Fibroblast of peridontal ligament (primary cell): ENCODE results near the gene SLC24A3.
A peak's percentile ranks its signal among the peaks of the same experiment; 100 is the strongest.

Experiments used
- DNase-seq: peaks from one replicate; pipeline ENCODE4 v3.0.0-alpha.2; 2010; ENCODE audit errors: extremely low read depth

SLC24A3 gene

DNA sequence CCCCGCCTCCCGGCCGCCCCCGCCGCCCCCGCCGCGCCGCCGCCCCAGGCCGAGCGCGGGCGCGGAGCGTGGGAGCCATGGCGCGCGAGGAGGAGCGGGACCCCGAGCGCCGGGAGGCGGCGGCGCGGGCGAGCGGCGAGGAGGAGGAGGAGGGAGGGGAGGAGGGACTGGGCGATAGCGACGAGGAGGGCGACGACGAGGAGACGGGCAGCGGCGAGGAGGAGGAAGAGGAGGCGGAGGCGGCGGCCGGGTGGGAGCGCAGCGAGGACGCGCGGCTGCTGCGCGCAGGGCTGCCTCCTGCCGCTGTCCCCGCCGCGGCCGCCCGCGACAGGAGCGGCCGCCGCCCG lies at the start of gene SLC24A3:
TSS of gene SLC24A3 (plus strand) at position 174 of the 347 bp plus-strand sequence.
- no peak for DNase-seq

DNA sequence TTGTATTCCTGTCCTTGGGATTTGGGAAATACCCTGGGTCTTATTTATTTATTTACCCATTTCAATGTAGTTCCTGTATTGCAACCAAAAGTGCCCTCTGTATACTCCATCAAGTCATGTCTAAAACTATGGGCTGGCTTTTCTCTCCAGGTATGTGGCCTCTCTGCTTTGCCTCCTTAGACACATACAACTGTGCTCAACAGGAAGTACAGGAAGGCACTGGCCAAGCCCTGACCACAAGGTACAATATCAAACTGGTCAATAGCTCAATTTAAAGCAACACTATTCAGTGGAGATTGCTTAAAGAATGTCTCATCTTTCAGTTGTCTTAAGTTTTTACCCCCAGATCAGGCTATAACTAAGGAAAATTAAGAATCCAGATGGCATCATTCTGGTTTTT lies 42.3 kb upstream of the SLC24A3 start:
- no peak for DNase-seq

DNA sequence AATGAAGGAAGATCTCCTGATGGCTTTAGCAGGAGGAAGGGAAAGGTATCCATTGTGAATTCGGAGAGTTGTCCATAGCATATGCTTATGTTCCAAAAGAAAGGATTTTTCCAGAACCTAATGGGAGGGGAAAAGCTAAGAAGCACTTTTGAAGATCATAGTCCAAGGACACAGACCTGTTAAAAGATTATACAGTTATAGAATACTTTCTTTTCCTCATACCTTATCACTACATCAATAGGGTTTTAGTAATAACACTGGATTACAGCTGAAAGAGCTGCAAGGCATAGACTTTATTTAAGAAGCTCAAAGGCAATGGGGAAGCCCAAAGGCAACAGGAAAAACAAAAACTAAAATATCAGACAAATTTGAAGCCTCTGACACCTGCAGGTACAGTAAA lies 39.8 kb upstream of the SLC24A3 start:
- no peak for DNase-seq

DNA sequence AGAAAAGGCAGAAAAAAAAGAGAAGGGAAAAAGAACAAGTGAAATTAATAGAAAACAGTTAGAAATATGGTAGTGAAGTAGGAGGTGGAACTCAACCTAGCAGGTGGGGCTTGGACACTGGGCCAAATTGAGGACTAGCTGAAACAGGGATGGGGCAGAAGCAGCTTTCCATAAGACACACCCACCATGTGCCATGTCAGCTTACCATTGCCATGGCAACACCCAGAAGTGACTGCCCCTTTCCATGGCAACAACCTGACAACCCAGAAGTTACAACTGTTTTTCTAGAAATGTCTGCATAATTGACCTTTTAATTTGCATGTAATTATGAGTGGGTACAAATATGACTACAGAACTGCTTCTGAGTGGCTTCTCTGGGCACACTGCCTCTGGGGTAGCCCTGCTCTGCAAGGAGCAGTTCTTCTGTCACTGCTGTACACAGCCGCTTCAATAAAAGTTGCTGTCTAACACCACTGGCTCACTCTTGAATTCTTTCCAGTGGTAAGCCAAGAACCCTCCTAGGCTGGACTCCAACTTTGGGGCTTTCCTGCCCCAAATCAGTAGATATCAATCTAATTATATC lies 35.9 kb upstream of the SLC24A3 start:
- no peak for DNase-seq

DNA sequence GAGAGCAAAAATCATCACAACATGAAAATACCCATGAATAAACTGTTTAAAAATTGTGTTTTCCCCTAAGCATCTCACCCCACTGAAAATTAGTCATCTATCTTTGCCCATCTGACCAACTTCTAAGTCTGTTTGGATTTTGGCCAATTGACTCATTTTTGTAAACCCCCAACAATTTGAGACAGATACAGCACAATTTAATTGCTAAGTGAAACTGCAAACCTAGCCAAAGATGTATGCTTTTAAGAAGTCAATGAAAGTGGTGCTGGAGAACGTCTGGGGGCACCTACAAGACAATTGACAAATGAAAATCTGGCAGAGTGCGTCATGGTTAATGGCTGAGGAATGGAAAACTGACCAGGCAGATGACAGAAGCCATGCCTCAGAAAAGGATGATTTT lies 30.9 kb upstream of the SLC24A3 start:
- DNase-seq = no peak

DNA sequence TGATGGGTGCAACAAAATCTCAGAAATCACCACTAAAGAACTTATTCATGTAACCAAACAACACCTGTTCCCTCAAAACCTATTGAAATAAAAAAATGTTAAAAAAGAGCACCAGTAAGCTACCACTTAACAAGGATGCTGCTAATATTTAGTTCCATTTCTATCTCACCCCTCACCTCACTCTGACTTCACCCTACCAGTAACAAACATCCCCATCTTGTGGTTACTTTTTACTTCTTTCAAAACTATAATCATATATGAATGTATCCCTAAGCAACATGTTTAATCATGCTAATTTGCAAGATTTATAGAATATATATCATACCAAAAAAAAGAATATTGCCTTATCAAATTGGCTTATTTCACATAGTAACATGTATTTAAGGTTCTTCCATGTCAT lies 27.4 kb upstream of the SLC24A3 start:
- DNase-seq = peak; percentile 2

DNA sequence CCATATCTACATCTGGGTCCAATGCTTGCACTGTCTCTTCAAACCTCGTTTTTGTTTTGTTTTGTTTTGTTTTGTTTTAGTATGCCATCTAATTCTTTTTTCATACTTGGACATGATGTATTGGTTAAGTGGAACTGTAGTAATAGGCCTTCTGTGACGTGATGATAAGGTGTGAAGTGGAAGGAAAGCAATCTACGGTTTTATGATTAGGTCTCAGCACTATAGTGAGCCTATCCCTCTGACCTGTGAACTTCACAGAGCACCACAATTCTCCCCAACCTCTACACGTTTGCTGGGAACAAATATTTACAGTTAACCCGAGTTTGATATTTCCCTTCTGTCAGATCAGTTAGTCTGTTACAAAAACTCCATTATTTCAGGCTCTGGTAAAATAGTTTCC lies 19.1 kb upstream of the SLC24A3 start:
- DNase-seq = no peak

DNA sequence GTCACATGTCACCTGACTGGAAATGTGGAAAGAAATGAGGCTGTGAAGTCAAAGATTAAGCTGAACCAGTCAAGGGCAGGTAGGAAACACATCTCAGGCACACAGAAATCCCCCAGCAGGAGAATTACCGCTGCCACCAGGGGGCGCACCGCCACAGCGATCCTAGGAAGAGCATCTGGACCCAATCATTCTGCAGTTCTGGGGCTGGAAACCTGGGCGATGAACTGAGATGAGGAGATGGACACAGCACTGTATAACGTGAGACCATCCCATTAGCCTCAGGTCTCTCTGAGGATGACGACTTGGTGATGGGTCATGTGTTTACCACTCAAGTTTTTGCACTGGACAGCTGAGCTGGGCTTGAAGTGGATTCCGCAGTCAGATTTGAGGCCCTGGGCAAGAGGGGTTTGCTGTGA lies 6.5 kb upstream of the SLC24A3 start:
- DNase-seq = peak; percentile 64

DNA sequence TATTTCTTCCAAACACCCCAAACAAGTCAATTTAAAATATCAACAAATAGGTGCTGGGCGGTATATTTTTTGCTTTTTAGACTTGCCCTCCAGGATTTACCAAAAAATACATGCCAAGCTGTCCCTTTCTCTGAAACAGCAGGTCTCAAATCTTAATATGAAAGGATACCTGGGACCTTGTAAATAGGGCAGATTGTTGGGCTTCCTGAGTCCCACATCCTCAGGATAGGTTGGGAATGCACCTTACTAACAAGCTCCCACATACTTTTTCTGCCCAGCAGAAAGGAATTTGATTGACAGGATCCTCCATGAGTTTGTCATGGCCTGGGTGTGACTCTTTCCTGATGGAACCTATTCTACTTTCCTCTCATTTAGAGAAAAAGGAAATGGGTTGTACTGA lies 4.9 kb upstream of the SLC24A3 start:
- no peak for DNase-seq

DNA sequence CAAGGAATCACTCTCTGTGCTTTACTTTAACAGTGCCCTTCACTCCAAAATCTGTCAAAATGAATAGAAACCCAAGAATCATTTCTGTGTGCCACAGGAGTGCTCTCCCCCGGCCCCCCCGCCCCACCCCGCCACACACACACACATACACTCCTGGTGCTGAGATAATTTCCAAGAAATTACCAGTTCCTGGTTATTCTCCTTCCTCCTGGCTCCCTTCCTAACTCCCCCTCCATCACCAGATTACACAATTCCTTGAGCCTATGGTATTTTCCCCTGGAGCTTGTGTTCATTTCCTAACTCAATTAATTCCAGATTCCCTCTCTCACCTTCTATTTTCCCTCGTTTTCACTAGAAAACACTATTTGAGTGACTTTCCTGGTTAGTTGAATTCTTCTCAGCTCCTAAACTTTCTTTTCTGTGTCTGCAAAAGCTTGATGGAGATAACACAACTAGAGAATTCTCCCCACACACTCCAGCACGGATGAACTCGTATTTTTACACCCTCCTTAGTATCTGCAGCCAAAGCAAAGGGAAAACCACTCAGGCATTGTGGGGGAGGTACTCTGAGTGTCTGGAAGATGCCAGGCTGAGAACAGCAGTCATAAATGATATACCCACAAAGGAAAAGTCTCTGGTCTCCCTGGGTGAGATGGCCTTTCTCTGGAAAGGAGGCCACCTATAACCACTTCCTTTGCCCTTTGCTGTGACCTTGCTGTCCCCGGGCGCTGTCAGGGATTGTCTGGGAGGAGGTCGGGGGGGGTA lies 1.9 kb upstream of the SLC24A3 start:
- DNase-seq = peak; percentile 58

DNA sequence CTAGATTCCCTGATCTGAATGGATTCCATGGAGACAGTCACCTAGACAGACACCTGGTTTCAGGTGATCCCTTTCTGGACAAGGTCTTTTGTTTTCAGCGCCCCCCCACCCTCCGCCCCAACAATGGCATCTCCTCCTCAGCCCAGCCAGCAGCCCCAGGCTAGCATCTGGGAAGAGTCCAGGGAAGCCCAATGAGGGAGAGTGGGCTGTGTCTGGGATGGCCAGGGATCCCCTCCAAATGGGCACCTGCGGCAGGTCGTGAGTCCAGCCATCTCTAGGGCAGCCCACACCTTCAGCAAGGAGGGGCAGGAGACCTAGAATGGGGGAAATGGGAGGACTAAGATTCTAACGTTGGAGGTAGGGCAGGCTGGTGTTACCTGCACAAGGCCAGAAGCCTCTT lies 1.2 kb upstream of the SLC24A3 start:
- DNase-seq = no peak

DNA sequence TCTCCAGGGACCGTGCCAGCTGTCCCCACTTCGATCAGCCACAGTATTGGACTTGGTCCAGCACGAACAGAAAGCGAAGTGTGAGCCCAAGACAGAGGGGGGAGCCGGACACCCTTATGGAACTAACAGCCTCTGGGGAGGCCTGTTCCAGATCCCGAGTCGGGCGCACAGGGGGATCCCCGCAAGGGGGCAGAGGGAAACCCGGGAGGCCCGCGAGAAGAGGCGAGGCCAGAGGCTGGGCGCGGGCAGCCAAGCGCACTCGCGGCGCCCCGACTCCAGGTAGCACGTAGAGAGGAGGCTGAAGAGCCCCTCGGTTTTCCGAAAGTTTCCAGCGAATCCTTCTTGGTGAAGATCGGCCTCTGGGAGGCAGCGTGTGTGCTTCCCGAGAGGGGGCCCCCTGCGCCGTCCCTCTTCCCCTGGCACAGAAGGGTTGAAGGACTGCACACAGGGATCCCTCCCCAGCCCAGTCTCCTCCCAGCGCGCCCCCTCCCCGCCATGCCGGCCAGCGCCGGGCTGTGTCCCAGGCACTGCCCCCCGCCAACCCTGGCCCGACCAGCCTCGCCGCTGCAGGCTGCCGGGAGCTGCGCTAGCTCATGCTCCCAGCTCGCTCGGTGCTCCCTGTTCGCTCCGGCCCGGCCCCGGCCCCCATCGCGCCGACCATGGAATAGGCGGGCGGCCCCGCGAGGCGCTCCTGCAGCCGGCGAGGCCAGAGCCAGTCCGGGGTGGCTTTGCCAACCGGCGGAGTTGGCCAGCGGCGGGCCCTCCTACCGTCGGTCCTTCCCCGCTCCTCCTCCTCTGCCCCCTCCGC lies 577 bp upstream of the SLC24A3 start:
- no peak for DNase-seq

DNA sequence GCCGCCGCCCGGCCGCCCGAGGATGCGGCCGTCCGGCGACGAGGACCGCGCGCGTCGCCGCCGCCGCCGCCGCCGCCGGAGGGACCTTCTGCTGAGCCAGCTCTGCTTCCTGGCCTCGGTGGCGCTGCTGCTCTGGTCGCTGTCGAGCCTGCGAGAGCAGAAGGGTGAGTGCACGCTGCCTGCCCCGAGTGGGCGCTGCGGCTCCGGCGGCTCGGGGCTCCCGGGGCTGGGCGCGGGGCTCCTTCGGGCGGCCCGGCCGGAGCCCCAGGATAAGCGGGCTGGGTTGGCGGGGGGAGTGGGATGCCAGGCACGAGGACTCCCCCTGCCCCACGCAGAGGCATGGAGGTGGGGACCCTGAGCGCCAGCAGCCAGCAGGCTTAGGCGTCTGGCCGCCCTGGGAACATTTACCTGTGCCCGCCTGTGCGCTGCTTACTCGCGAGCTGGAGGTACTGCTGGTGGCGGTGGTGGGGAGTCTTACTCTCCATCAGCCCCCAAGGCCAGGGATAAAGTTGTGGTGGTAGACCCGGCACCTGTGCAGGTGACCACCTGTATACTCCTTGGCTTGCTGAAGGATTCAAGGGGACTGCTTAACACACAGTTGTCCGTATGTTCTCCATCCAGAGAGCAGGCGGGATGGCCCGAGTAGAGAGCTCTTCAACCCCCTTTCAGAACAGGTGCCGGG lies 520 bp downstream of the SLC24A3 start:
- DNase-seq = peak; percentile 26

DNA sequence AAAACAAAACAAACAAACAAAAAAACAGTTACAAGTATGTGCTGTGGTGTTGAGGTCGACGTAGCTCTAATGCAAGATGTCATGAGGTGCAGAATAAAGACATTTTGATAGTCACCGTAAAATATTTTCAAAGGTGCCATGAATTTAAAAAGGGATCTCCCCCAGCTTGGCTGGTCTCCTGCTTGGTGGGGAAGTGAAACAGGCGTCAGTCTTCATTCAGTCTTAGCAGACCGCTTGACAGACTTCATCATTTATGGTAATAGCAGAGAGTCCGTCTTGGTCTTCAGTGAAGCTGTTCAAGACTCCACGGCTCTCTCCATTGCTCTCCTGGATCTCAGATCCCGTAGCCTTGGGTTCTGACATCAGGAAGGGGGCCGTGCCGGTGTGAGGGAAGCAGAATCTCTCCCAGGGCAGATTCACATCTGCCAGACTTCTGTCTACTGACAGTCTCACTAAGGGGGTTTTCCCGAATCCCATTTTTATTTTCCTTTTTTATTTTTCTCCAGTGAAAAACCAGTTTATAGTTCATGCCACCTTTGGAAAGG lies 1.6 kb downstream of the SLC24A3 start:
- no peak for DNase-seq

DNA sequence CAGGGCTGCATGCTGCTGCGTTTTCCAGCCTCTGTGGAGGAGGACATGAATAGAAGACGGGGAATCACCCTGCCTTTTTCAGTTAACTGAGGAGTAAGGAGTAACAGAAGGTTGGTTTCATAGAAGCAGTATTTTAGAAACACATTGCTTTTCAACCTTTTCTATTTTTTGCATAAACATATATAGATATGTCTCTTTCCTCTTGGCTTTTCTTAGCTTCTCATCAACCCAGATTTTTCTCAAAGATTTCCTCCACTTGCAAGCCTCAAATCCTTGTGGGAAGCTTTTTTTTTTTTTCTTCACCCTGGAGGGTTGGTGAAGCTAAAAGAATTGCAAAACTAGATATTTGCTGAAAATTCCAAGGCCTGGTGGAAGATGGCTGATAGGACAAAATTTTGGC lies 6.0 kb downstream of the SLC24A3 start:
- no peak for DNase-seq

DNA sequence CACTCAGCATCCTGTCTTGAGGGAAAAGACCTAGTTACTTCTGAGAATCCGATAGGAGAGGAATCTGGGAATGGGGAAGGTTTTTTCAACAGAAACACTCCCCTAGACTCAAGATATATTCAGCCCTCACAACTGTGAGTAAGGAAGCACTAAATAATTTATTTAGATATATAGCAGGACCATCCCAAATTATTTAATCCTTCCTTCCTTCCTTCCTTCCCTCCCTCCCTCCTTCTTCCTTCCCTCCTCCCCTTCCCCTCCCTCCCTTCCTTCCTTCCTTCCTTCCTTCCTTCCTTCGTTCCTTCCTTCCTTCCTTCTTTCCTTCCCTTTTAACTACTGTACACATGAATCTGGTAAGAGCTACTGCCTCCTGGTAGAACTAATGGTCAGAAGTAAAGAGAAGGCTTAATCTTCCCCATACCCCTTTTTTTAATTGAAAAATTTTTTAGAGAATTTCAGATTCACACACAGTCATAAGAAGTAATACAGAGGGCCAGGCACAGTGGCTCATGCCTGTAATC lies 10.1 kb downstream of the SLC24A3 start:
- DNase-seq = no peak

DNA sequence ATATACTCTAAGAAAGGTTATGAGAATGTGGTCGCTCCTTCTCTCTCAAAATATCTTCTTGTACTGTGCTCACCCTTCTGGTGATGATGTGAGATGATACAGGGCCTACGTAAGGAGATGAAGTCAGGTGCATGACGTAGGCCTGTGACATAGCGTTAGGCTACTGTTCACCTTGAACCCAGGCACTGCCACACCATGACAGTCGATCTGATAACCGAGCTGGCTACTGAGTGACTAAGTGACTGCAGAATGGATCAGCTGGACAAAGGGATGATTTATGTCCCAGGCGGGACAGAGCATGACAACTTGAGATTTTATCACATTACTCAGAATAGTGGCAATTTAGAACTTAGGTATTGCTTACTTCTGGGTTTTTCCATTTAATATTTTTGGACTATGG lies 11.2 kb downstream of the SLC24A3 start:
- no peak for DNase-seq

DNA sequence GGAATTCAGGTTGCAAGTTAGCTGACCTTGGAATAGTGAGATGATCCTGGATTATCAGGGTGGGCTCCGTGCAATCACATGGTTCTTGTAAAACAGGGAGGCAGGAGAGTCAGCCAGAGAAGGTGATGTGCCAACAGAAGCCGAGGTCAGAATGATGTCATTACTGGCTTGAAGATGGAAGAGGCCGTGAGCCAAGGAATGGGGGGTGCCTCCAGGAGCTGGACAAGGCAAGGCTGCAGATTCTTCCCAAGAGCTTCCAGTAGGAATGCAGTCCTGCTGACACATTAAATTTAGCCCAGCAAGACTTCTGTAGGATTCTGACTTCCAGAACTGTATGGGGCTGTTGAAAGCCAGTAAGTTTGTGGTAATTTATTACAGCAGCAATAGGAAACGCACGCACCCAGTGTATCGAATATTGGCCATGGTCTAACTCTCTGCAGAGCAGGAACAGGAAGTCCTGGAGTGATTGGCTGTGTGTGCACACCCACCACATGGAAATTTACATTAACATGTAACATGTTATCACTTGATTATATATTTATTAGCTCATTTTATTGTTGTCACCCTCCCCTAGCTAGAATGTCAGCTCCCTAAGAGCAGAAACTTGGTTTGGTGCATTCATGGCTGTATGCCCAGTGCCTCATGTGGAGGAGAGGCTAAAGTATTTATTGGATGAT lies 19.1 kb downstream of the SLC24A3 start:
- DNase-seq = no peak

DNA sequence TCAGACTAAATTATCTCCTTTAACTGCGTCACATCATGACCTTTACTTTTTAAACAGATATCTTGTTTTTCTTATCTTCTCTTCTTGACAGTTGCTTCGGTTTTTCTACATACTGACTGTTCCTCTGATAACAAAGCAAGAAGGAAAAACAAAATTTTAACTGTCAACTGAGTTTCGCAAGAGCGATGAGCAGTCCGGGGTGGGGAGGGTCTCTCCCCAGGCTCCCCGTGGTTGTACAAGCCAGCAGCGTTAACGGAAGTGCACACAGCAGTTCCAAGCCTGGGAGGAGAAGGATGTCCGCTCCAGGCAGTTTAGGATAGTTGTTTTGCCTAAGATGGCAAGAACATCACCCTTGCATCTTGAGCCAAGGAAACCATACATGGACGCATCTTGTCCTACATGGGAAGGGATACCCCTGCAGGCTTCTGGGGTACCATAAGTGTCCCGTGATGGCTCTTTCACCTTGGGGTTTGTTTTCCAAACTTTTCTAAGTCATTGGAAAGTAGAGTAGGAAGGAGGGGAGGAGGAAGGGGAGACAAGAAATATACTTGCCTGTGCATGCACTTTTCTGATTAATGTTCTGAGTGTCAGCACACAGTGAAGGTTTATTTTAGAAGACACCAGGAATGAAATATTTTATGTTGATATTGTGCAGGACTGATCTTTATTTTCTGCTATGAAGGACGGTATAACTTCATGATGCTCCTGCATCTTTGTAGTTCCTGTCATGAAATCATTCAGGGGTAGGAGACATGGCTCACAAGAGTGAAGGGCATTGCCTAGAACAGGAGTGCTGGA lies 20.8 kb downstream of the SLC24A3 start:
- no peak for DNase-seq

DNA sequence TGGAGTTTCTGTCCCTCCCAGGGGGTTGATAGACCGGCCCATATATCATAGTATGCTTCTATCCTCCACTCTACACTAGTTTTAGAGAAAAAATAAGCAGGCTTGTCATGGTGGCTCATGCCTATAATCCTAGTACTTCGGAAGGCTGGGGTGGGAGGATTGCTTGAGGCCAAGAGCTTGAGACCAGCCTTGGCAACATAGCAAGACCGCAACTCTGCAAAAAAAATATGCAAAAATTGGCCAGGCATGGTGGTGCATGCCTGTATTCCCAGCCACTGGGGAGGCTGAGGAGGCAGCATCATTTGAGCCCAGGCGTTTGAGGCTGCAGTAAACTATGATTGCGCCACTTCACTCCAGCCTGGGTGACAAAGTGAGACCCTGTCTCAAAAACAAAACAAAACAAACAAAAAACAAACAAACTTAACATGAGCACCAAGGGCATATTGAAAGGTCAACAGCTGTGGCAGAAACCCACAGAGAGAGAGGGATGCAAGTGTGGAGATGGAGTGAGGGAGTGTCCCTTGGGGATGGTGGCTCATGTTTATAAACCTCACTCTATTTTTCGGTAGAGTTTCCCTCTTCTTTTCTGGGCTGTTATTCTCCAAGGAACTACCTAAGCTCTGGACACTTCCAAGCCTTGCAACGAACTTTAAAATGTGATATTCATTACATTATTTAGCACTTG lies 24.1 kb downstream of the SLC24A3 start:
- no peak for DNase-seq
